Prostate gland (tissue), 2 donors: ENCODE data around the gene SLC25A47.

Experiments used
- CTCF ChIP-seq, 4 experiments: fragments of 200-600 bp in 2 of 4; fragments of 450-650 bp in 2 of 4; sonication (generic) in 2 of 4; IDR thresholded peaks; 1 replicate in 3 of 4; 2 replicates in 1 of 4; pipeline ENCODE4 v1.5.1; 2016 to 2019; ENCODE audit warnings: antibody characterized with exemption in 4 of 4, mild to moderate bottlenecking in 2 of 4, moderate library complexity in 2 of 4
- POLR2A ChIP-seq: fragments of 450-650 bp; IDR thresholded peaks from one replicate; pipeline ENCODE4 v1.6.1; 2016; ENCODE audit warnings: antibody characterized with exemption, mild to moderate bottlenecking
- POLR2AphosphoS5 ChIP-seq: sonication (generic); formaldehyde crosslinking; IDR thresholded peaks from one replicate; pipeline ENCODE4 v1.6.1; 2017; ENCODE audit warnings: antibody characterized with exemption

DNA sequence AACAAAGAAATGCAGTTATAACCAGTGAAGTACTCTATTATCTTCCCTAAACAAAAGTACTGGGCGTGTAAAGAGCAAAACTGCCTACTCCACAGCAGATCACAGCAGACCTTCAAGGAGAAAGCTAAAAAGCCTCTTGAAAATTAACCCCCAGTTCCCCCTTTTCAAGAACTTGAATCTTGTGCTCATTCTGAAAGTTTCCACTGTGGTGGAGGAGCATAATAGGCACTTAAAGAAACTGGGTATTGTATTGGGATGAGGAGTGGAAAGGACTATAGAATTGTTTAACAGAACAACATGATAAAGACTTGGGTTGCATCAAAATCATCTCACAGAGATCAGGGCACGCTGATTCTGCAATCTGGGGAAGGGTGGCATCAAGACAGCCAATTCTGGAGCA lies 51.1 kb downstream of the SLC25A47 start:
- TF ChIP-seq CTCF (IDR thresholded peaks at IDR 0.05) (no peak), POLR2A (no peak), POLR2AphosphoS5 (no peak)
